Trophoblast cell (in vitro differentiated cells and primary cell): ENCODE results near the gene ZBTB44.
"Not testable (repeated sequence)": the region's sequence is repeated elsewhere in the genome, so short reads cannot be mapped to it uniquely, and the experiment has no call there.

Experiments
- DNase-seq, 2 donors: peaks; one replicate each; pipeline ENCODE4 v3.0.0-alpha.2; 2016
- H2AFZ ChIP-seq: 2 replicates; pipeline ENCODE4 v1.6.1; 2013; ENCODE audit warnings: low read length, moderate library complexity, mild to moderate bottlenecking; ENCODE audit not compliant: insufficient read depth, poor library complexity
- H2AK5ac ChIP-seq: 2 replicates; pipeline ENCODE4 v1.6.1; 2013; ENCODE audit warnings: mild to moderate bottlenecking, low read length
- H2BK120ac ChIP-seq: 2 replicates; pipeline ENCODE4 v1.6.1; 2013; ENCODE audit warnings: low read length, mild to moderate bottlenecking, moderate library complexity; ENCODE audit not compliant: insufficient read depth, poor library complexity
- H2BK12ac ChIP-seq: 2 replicates; pipeline ENCODE4 v1.6.1; 2013; ENCODE audit warnings: mild to moderate bottlenecking, low read length, moderate library complexity
- H2BK5ac ChIP-seq: 2 replicates; pipeline ENCODE4 v1.6.1; 2013; ENCODE audit warnings: low read length, low read depth, moderate library complexity, mild to moderate bottlenecking; ENCODE audit not compliant: poor library complexity
- H3K14ac ChIP-seq: 2 replicates; pipeline ENCODE4 v1.6.1; 2013; ENCODE audit warnings: mild to moderate bottlenecking, low read length
- H3K18ac ChIP-seq: 2 replicates; pipeline ENCODE4 v1.6.1; 2013; ENCODE audit warnings: mild to moderate bottlenecking, low read length
- H3K23ac ChIP-seq: 2 replicates; pipeline ENCODE4 v1.6.1; 2013; ENCODE audit warnings: low read length
- H3K27ac ChIP-seq: 2 replicates; pipeline ENCODE4 v1.5.1; 2013; ENCODE audit warnings: low read depth, mild to moderate bottlenecking, inconsistent platforms, low read length, moderate library complexity
- H3K27me3 ChIP-seq: 2 replicates; pipeline ENCODE4 v1.6.1; 2013; ENCODE audit warnings: inconsistent platforms, mild to moderate bottlenecking, low read length, moderate library complexity; ENCODE audit not compliant: insufficient read depth
- H3K36me3 ChIP-seq, 2 experiments: 1 replicate in 1 of 2; 2 replicates in 1 of 2; pipeline ENCODE4 v1.6.1; 2013; ENCODE audit warnings: low read length in 2 of 2, mild to moderate bottlenecking in 2 of 2, moderate library complexity in 1 of 2; ENCODE audit not compliant: insufficient read depth in 2 of 2, control insufficient read depth in 1 of 2
- H3K4ac ChIP-seq: 2 replicates; pipeline ENCODE4 v1.6.1; 2013; ENCODE audit warnings: low read depth, mild to moderate bottlenecking, low read length, moderate library complexity
- H3K4me1 ChIP-seq, 2 experiments: 1 replicate in 1 of 2; 2 replicates in 1 of 2; pipeline ENCODE4 v1.6.1; 2013; ENCODE audit warnings: low read length in 2 of 2, mild to moderate bottlenecking in 2 of 2, moderate library complexity in 1 of 2; ENCODE audit not compliant: insufficient read depth in 2 of 2, control insufficient read depth in 1 of 2
- H3K4me2 ChIP-seq: 2 replicates; pipeline ENCODE4 v1.6.1; 2013; ENCODE audit warnings: inconsistent platforms, mild to moderate bottlenecking, low read length, moderate library complexity
- H3K4me3 ChIP-seq: 2 replicates; pipeline ENCODE4 v1.5.1; 2013; ENCODE audit warnings: mild to moderate bottlenecking, low read depth, low read length, inconsistent platforms
- H3K79me1 ChIP-seq: one replicate; pipeline ENCODE4 v1.6.1; 2013; ENCODE audit warnings: low read length
- H3K79me2 ChIP-seq: 2 replicates; pipeline ENCODE4 v1.6.1; 2013; ENCODE audit warnings: low read length, mild to moderate bottlenecking; ENCODE audit not compliant: control insufficient read depth, insufficient read depth, poor library complexity
- H3K9ac ChIP-seq: 2 replicates; pipeline ENCODE4 v1.6.1; 2013; ENCODE audit warnings: mild to moderate bottlenecking, low read length
- H3K9me3 ChIP-seq: 2 replicates; pipeline ENCODE4 v1.6.1; 2013; ENCODE audit warnings: low read depth, mild to moderate bottlenecking, control low read depth, inconsistent platforms, low read length; ENCODE audit not compliant: insufficient read depth
- H4K12ac ChIP-seq: 2 replicates; pipeline ENCODE4 v1.6.1; 2013; ENCODE audit warnings: low read depth, mild to moderate bottlenecking, low read length, moderate library complexity
- H4K8ac ChIP-seq: 2 replicates; pipeline ENCODE4 v1.6.1; 2013; ENCODE audit warnings: low read depth, mild to moderate bottlenecking, low read length, moderate library complexity
- H4K91ac ChIP-seq: one replicate; pipeline ENCODE4 v1.6.1; 2013; ENCODE audit warnings: low read depth, mild to moderate bottlenecking, low read length, moderate library complexity
- WGBS: extraction: QIAGEN DNeasy Blood & Tissue Kit; methylation state at CpG from one replicate; pipeline ENCODE4 v1.1.7; 2013; ENCODE audit warnings: missing lambda C conversion rate; ENCODE audit not compliant: insufficient read length, insufficient coverage; ENCODE audit errors: extremely low coverage; 5-methylcytosine and 5-hydroxymethylcytosine counted together

ZBTB44 gene

DNA sequence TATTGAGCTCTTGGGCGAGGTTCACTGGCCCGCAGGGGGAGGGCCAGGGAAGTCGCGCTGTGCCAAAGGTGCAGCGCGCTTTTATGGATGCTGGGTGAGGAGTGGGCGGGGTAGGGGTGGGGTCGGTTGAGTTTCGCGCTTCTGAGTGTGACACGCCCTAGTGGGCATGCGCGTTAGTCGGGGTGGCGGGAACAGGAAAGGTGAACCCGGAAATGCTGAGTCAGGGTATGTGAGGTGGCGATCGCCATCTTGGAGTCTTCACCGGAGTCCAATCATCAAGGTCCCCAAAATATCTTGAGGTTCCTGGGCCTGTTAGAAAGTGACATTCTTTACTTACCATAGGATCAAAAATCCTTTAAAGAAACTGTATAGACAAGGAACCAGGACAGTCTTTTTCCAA is 16.7 kb upstream of the ZBTB44 start:
- peak; percentile 75 to 89 for DNase-seq

GRCh38 chr11:130330101-130330684 is 15.5 kb upstream of the ZBTB44 start:
- no peak overlapping the region for H3K18ac ChIP-seq
- WGBS: no CpG with 5 or more reads among the region's 1 CpG
- H3K4ac ChIP-seq: no peak overlapping the region
- no peaks in the 10 kb centered on the region for H3K9me3 ChIP-seq
- no peak overlapping the region for H2BK12ac ChIP-seq
- no peak overlapping the region for H3K9ac ChIP-seq
- no peaks in the 10 kb centered on the region for H3K4me1 ChIP-seq
- H3K14ac ChIP-seq: no peak overlapping the region
- H2BK5ac ChIP-seq: no peak overlapping the region
- no peaks in the 10 kb centered on the region for H3K79me2 ChIP-seq
- H3K79me1 ChIP-seq: no peaks in the 10 kb centered on the region
- no peak overlapping the region for H4K8ac ChIP-seq
- no peak overlapping the region for H4K12ac ChIP-seq
- H2BK120ac ChIP-seq: no peak overlapping the region
- no peak overlapping the region for H3K4me2 ChIP-seq
- H3K36me3 ChIP-seq: no peaks in the 10 kb centered on the region
- no peak overlapping the region for H3K23ac ChIP-seq
- no peak overlapping the region for H2AK5ac ChIP-seq
- no peak for DNase-seq
- H3K4me3 ChIP-seq: no peak overlapping the region
- no peak overlapping the region for H2AFZ ChIP-seq
- H4K91ac ChIP-seq: no peak overlapping the region
- no peak overlapping the region for H3K27ac ChIP-seq
- no peaks in the 10 kb centered on the region for H3K27me3 ChIP-seq

More for the DNA sequence above, 16.7 kb upstream of the ZBTB44 start:
- not testable (repeated sequence) for H3K4ac ChIP-seq, H4K12ac ChIP-seq, H3K14ac ChIP-seq, H2BK5ac ChIP-seq, H3K27ac ChIP-seq, H3K4me3 ChIP-seq, H4K91ac ChIP-seq, H2BK120ac ChIP-seq, H3K79me2 ChIP-seq, H3K4me1 ChIP-seq, H3K4me2 ChIP-seq, H3K27me3 ChIP-seq, H3K9me3 ChIP-seq, H2AK5ac ChIP-seq, H2AFZ ChIP-seq, H3K9ac ChIP-seq, H2BK12ac ChIP-seq, H3K79me1 ChIP-seq, H3K36me3 ChIP-seq, H3K23ac ChIP-seq, H3K18ac ChIP-seq, H4K8ac ChIP-seq
- WGBS: no CpG with 5 or more reads among the region's 19 CpGs

- no peak overlapping the region for H3K4ac ChIP-seq
- no peak overlapping the region for H4K8ac ChIP-seq
- no CpG with 5 or more reads among the region's 3 CpGs for whole genome bisulfite sequencing
- no peak overlapping the region for H2AK5ac ChIP-seq
- no peaks in the 10 kb centered on the region for H3K4me1 ChIP-seq
- no peaks in the 10 kb centered on the region for H3K79me1 ChIP-seq
- no peak overlapping the region for H2BK5ac ChIP-seq
- H4K12ac ChIP-seq: no peak overlapping the region
- no peak overlapping the region for H3K18ac ChIP-seq
- no peaks in the 10 kb centered on the region for H3K79me2 ChIP-seq
- no peak overlapping the region for H3K4me2 ChIP-seq
- no peak overlapping the region for H3K4me3 ChIP-seq
- no peak overlapping the region for H4K91ac ChIP-seq
- no peak overlapping the region for H3K9ac ChIP-seq
- DNase-seq: no peak
- no peak overlapping the region for H3K14ac ChIP-seq
- no peaks in the 10 kb centered on the region for H3K36me3 ChIP-seq
- no peak overlapping the region for H3K27ac ChIP-seq
- H3K27me3 ChIP-seq: no peaks in the 10 kb centered on the region
- no peak overlapping the region for H2BK12ac ChIP-seq
- no peak overlapping the region for H3K23ac ChIP-seq
- H2BK120ac ChIP-seq: no peak overlapping the region
- H3K9me3 ChIP-seq: peaks cover 2% of the 10 kb centered on the region
- H2AFZ ChIP-seq: no peak overlapping the region
These were observed 13.7 kb upstream of the ZBTB44 start for GRCh38 chr11:130328420-130328819.

- H3K23ac ChIP-seq: no peak overlapping the region
- no peaks in the 10 kb centered on the region for H3K27me3 ChIP-seq
- WGBS: no CpG with 5 or more reads among the region's 6 CpGs
- no peak overlapping the region for H4K8ac ChIP-seq
- peaks cover 4% of the 10 kb centered on the region for H3K9me3 ChIP-seq
- H3K9ac ChIP-seq: no peak overlapping the region
- H2BK12ac ChIP-seq: no peak overlapping the region
- no peak for DNase-seq
- no peak overlapping the region for H3K14ac ChIP-seq
- H3K36me3 ChIP-seq: no peaks in the 10 kb centered on the region
- H2BK5ac ChIP-seq: no peak overlapping the region
- H2AFZ ChIP-seq: no peak overlapping the region
- H3K4ac ChIP-seq: no peak overlapping the region
- no peak overlapping the region for H2AK5ac ChIP-seq
- no peaks in the 10 kb centered on the region for H3K4me1 ChIP-seq
- no peak overlapping the region for H3K18ac ChIP-seq
- no peak overlapping the region for H3K4me3 ChIP-seq
- no peaks in the 10 kb centered on the region for H3K79me1 ChIP-seq
- no peaks in the 10 kb centered on the region for H3K79me2 ChIP-seq
- H3K4me2 ChIP-seq: no peak overlapping the region
- H4K12ac ChIP-seq: no peak overlapping the region
- H2BK120ac ChIP-seq: no peak overlapping the region
- H4K91ac ChIP-seq: no peak overlapping the region
- no peak overlapping the region for H3K27ac ChIP-seq
These were observed 13.0 kb upstream of the ZBTB44 start for GRCh38 chr11:130327716-130328115.
